Small intestine (tissue), 7 donors: ENCODE results near the gene KIF5A. TPM values are rescaled to one million over a fixed set of nuclear protein-coding genes. Genes with fewer than 3 reads are reported as not detected.

Experiments
- DNase-seq, 2 donors: peaks; one replicate each; pipeline versions ENCODE4 v3.0.0 to v3.0.0-alpha.2; 2013
- FAIRE-seq: peaks from 2 replicates; lab custom pipeline; 2012; peaks lifted over from hg19 to GRCh38; lab: Jason Lieb, UNC
- H3K27ac ChIP-seq, 3 donors: one replicate each; pipeline ENCODE4 v1.5.1; 2013; ENCODE audit warnings: low read length in 2 of 3, mild to moderate bottlenecking in 2 of 3, control low read depth in 1 of 3, inconsistent platforms in 1 of 3, low read depth in 1 of 3, moderate library complexity in 1 of 3
- H3K27me3 ChIP-seq, 3 donors: one replicate each; pipeline ENCODE4 v1.6.1; 2013; ENCODE audit warnings: low read length in 3 of 3, inconsistent platforms in 1 of 3; ENCODE audit not compliant: control insufficient read depth in 3 of 3, insufficient read depth in 3 of 3
- H3K36me3 ChIP-seq, 3 donors: one replicate each; pipeline ENCODE4 v1.6.1; 2013; ENCODE audit warnings: low read length in 3 of 3, inconsistent platforms in 1 of 3, low read depth in 1 of 3, mild to moderate bottlenecking in 1 of 3, moderate library complexity in 1 of 3; ENCODE audit not compliant: control insufficient read depth in 3 of 3, insufficient read depth in 2 of 3
- H3K4me1 ChIP-seq, 3 donors: one replicate each; pipeline ENCODE4 v1.6.1; 2013; ENCODE audit warnings: low read length in 2 of 3, inconsistent platforms in 1 of 3, low read depth in 1 of 3, mild to moderate bottlenecking in 1 of 3, moderate library complexity in 1 of 3; ENCODE audit not compliant: control insufficient read depth in 3 of 3, insufficient read depth in 2 of 3
- H3K4me3 ChIP-seq, 3 donors: one replicate each; pipeline ENCODE4 v1.5.1; 2013; ENCODE audit warnings: low read length in 3 of 3, control low read depth in 1 of 3, inconsistent platforms in 1 of 3, low read depth in 1 of 3, mild to moderate bottlenecking in 1 of 3, moderate library complexity in 1 of 3
- H3K9me3 ChIP-seq, 2 donors: one replicate each; pipeline ENCODE4 v1.6.1; 2013; ENCODE audit warnings: low read depth in 1 of 2, low read length in 1 of 2; ENCODE audit not compliant: control insufficient read depth in 2 of 2, insufficient read depth in 1 of 2
- WGBS, 3 donors: extraction: QIAGEN DNeasy Blood & Tissue Kit; methylation state at CpG; one replicate each; pipeline ENCODE4 v1.1.7; 2013; 5-methylcytosine and 5-hydroxymethylcytosine counted together
- polyA plus RNA-seq, 4 donors: library from polyadenylated mRNA; stranded (reverse) in 3 of 4; unstranded in 1 of 4; fragments of 200-250 nt in 3 of 4; fragments of 120-200 nt in 1 of 4; gene quantifications; one replicate each; pipeline versions ENCODE4 v1.2.1 to v1.2.3, GENCODE V29; 2013
- donor health status: healthy with polysubstance abuse.
- donor health status: control.
- donor health status: control.
- donor health status: Bipolar disorder and iron deficiency.
- donor health status: healthy.

KIF5A gene
- polyA plus RNA-seq, 4 donors = 0.27 to 8.4 (median 0.83) TPM; not detected in 1

GRCh38 chr12:57625261-57626032 is 75.6 kb downstream of the KIF5A start:
- FAIRE-seq = no peak
- Histone ChIP-seq H3K36me3 (no peaks in the 10 kb centered on the region), H3K27me3 (peaks cover 8 to 97% (median 55%) of the 10 kb centered on the region in 3 donors)

GRCh38 chr12:57626111-57626920 is 76.5 kb downstream of the KIF5A start:
- Histone ChIP-seq H3K4me1 (peaks cover 0 to 13% (median 0%) of the 10 kb centered on the region in 3 donors), H3K36me3 (no peaks in the 10 kb centered on the region), H3K27me3 (peaks cover 8 to 97% (median 55%) of the 10 kb centered on the region in 3 donors), H3K9me3 (no peaks in the 10 kb centered on the region), H3K4me3 (no peak overlapping the region), H3K27ac (no peak overlapping the region)
- 25 to 42% (median 36%) methylated on average over 13 of the region's 13 CpGs for WGBS, 3 donors
- FAIRE-seq (no peak), DNase-seq (no peak)

More at GRCh38 chr12:57625261-57626032, 75.6 kb downstream of the KIF5A start:
- H3K9me3 ChIP-seq = no peaks in the 10 kb centered on the region
- DNase-seq = no peak
- no peak overlapping the region for H3K4me3 ChIP-seq
- WGBS, 3 donors = 56 to 77% (median 71%) methylated on average over 12 of the region's 12 CpGs
- peaks cover 0 to 19% (median 0%) of the 10 kb centered on the region in 3 donors for H3K4me1 ChIP-seq
- no peak overlapping the region for H3K27ac ChIP-seq

GRCh38 chr12:57626921-57627445 is 77.1 kb downstream of the KIF5A start:
- H3K27ac ChIP-seq = no peak overlapping the region
- FAIRE-seq (no peak), DNase-seq (no peak)
- H3K4me3 ChIP-seq = no peak overlapping the region
- WGBS, 3 donors = 17 to 26% (median 18%) methylated on average over 9 of the region's 9 CpGs
- H3K4me1 ChIP-seq = peaks cover 0 to 9% (median 0%) of the 10 kb centered on the region in 3 donors
- H3K27me3 ChIP-seq = peaks cover 8 to 97% (median 61%) of the 10 kb centered on the region in 3 donors
- no peaks in the 10 kb centered on the region for H3K9me3 ChIP-seq
- H3K36me3 ChIP-seq = no peaks in the 10 kb centered on the region

GRCh38 chr12:57627501-57628279 is 77.8 kb downstream of the KIF5A start:
- Histone ChIP-seq H3K27me3 (peaks cover 10 to 97% (median 60%) of the 10 kb centered on the region in 3 donors), H3K36me3 (no peaks in the 10 kb centered on the region), H3K9me3 (no peaks in the 10 kb centered on the region), H3K4me1 (peaks cover 0 to 10% (median 0%) of the 10 kb centered on the region in 3 donors), H3K27ac (no peak overlapping the region), H3K4me3 (no peak overlapping the region)
- 6 to 11% (median 7%) methylated on average over 45 to 67 of the region's 67 CpGs for WGBS, 3 donors
- DNase-seq = peak in 1 of 2 donors; percentile 43
- FAIRE-seq = no peak

- no peak for FAIRE-seq
- Histone ChIP-seq H3K27ac (no peak overlapping the region), H3K4me1 (peaks cover 0 to 13% (median 0%) of the 10 kb centered on the region in 3 donors), H3K27me3 (peaks cover 10 to 98% (median 55%) of the 10 kb centered on the region in 3 donors), H3K4me3 (no peak overlapping the region), H3K9me3 (no peaks in the 10 kb centered on the region), H3K36me3 (no peaks in the 10 kb centered on the region)
- no peak for DNase-seq
- 46 to 57% (median 46%) methylated on average over 29 of the region's 29 CpGs for WGBS, 3 donors
Observed at GRCh38 chr12:57628280-57629191, 78.7 kb downstream of the KIF5A start.

GRCh38 chr12:57629897-57630471 is 80.1 kb downstream of the KIF5A start:
- Histone ChIP-seq H3K4me1 (peaks cover 0 to 13% (median 0%) of the 10 kb centered on the region in 3 donors), H3K4me3 (no peak overlapping the region), H3K27ac (no peak overlapping the region), H3K27me3 (peaks cover 10 to 93% (median 42%) of the 10 kb centered on the region in 3 donors), H3K9me3 (no peaks in the 10 kb centered on the region), H3K36me3 (no peaks in the 10 kb centered on the region)
- WGBS, 3 donors = 66 to 76% (median 71%) methylated on average over 5 of the region's 5 CpGs
- FAIRE-seq (no peak), DNase-seq (no peak)

GRCh38 chr12:57630891-57631433 is 81.1 kb downstream of the KIF5A start:
- no peaks in the 10 kb centered on the region for H3K36me3 ChIP-seq
- 28 to 48% (median 41%) methylated on average over 5 to 6 of the region's 6 CpGs for WGBS, 3 donors
- H3K27me3 ChIP-seq = peaks cover 12 to 88% (median 40%) of the 10 kb centered on the region in 3 donors
- DNase-seq = no peak
- H3K9me3 ChIP-seq = no peaks in the 10 kb centered on the region
- H3K27ac ChIP-seq = no peak overlapping the region
- FAIRE-seq = no peak
- no peak overlapping the region for H3K4me3 ChIP-seq
- peaks cover 0 to 13% (median 0%) of the 10 kb centered on the region in 3 donors for H3K4me1 ChIP-seq
